Activated CD8-positive, alpha-beta memory T cell treated with anti-CD3 and anti-CD28 coated beads for 1 hour (primary cell): Measurements from ENCODE around the gene SEMA4C.
"Not testable (repeated sequence)": the region's sequence is repeated elsewhere in the genome, so short reads cannot be mapped to it uniquely, and the experiment has no call there.

Source experiments
- DNase-seq, 2 donors: peaks; one replicate each; pipeline ENCODE4 v3.0.0-alpha.2; 2020; ENCODE audit warnings: low read depth in 1 of 2; ENCODE audit errors: extremely low read depth in 1 of 2

The SEMA4C gene

DNA sequence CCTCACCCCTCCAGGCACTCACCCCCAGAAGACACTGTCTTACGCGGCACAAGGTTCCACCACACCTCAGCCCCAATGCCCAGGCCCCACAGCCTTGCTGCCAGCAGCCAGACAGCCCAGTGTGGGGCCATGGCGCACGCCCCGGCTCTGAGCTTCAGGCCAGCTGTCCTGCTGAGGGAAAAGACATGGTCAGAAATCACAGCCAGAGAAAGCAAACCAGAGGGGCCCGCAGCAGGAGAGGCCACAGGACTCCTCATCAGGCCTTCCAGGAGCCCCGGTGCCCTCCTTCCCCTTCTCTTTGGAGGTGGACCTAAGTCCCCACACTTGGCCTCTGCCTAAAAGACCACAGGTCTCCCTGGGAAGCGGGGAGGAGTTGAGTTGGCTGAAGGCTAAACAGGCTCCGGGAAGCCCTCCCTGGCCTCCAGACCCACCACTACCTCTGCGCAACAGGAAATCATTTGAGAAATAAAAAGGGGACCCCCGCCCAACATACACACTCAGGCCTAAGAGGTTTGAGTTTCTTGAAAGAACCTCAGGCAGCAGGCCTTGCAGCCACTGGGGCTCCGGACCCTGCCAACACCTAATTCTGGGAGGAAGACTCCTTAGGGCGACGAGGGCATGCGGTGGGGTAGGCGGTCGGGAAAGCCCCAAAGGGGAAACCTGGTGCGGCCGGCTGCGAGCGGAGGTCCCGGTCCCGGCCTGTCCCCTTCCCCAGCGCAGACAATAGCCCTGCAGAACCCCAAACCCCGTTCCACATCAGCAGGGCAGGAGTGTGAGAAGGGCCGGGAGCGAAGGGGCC lies 1.9 kb downstream of the SEMA4C start:
- DNase-seq, result no peak

DNA sequence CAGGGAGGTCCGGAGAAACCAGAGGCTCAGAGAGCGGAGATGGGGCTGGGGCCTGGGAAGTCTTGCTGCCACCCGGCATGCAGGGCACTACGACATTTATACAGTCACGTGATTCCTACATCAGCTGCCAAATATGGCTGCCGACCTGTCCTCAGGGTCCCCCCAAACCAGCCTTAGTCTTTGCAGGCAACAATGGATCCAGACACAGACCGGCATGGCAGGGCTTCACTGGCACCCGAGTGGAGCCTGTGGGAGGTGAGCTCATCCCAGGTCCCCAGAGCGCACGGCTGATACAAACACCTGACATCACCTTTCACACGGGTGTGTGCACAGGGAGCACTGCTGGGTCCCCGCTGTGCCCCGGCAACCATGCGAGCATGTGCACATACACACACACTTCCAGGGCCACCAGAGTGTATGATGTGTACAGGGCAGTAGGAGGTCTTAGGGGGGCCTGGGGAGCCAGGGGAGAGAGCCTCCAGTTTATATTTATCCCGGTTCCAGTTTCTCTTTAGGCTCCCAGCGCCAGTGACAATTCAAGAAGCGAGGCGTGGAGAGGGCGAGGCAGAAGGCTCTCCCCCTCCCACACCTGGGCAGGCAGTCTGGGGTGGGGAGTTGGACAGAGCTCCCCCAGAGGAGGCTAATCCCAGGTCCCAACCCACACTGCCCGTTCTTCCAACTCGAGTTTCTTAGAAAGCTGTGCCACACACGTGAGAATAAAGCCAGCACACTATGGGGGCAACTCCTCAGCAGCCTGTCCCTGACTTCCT lies 2.7 kb downstream of the SEMA4C start:
- no peak for DNase-seq

DNA sequence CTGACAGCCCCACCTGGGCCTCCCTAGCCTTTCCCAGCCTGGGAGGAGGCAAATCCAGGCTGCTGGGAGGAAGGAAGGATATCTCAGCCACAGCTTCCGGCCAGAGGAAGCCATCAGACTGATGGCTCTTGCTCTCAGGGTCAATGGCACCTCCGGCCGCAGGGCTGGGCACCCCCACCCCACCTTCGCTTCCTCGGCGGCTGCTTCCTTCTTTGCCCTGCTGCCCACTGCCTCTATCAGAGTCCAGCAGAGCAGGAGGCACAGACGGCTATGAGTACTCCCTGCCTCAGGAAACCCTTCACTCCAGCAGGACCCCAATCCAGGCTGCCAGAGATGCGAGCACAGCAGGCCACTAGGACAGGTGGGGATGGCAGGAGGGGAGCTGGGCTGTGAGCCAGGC lies 3.3 kb downstream of the SEMA4C start:
- DNase-seq, result no peak

DNA sequence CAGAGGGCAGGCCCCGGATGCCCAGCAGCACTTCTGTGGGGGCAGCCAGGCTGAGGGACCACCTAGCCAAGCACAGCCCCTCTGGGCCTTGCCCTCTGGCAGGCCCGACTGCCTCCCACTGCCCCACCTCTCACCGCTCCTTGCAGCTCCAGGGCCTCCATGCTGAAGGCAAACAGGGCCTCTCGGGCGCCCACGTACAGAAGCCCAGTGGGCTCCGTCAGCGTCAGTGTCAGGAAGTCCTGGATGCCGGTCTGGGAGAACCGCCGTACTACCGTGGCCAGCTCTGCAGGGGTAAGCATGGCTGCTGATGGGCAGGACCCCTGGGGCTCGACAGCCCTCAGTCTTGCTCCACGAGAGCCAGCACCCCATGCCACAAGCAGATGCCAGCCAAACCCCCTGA lies 3.7 kb downstream of the SEMA4C start:
- DNase-seq, result no peak

DNA sequence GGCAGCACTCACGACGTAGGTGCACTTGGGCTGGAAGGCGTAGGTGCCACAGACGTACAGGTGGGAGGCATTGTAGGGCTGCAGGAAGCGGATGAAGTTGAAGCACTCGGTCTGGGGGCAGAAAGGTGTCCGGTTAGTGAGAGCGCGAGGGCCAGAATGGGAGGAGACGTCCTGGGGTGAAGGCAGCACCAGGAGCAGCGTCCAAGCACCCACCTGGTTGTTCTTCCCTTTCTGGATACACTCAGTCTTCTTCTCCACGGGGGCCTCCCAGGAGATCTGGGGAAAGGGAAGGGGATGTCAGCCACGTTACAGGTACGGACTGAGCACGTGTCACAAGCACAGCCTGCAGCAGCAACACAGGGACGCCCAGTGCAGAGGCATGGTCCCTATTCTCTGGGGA lies 4.2 kb downstream of the SEMA4C start:
- no peak for DNase-seq

DNA sequence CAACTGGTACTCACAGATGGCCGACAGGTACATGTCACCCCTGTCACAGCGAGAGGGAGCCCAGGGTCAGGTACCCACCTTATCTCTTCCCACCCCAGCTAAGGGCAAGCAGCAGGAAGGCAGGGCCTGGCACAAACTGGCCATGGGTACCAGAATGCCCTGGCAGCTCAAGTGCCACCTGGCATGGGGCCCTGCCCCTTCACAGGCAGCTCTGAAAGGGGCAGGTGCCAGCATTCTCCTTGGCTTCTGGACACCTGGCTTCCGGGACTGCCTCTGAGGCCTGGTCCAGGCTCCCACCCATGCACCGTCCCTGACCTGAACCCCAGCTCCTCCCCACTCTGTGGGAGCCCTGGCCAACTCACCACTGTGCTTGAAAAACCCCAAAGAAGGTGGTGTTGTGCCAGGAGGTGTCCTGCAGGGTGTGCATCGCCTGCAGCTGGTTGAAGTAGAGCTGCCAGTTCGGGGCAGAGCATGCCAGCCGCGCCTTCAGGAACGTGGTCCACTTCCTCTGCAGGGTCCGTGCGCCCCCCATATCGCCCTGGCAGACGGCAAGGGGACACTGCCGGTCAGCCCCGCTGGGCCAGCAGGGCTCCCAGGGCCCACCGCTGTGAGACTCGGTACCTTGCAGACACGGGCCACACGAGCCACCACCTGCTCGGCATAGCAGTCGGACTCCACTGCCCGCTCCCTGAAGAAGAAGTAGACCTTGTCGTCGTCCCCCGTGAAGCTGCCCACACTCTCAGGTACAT lies 5.4 kb downstream of the SEMA4C start:
- DNase-seq, result no peak

DNA sequence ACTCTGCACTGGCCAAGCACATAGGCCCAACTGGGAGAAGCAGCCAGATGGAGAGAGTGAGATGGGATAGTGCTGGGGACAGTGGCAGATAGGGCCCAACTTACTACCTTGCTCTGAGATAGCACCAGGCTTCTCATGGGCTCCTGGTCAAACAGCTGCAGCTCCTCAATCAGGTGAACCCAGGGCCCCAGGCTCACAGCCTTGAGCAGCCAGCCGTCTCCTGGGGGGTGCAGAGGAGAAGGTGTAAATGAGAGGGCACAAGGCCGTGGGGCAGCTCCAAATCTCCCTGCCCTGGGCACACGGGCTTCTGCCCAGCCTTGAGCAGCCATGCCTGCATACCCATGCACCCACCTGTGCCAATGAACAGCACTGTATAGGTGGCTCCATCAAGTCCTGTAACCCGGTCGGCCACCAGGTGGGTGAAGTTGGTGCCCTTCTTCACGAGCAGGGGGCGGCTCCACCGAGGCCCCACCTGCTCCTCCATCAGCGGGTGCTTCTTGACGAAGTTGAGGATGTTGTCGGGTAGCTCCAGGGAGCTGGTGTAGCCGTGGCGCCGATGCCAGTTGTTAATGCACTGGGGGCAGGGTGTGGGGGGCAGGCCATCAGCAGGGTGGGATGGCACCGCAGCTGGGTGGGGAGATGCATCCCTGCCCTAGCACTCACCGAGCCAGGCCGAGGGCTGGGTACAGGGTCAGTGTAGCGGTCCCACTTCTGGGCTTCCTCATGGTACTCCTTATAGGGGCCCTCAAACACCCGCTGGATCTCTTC lies 6.1 kb downstream of the SEMA4C start:
- DNase-seq, result no peak

DNA sequence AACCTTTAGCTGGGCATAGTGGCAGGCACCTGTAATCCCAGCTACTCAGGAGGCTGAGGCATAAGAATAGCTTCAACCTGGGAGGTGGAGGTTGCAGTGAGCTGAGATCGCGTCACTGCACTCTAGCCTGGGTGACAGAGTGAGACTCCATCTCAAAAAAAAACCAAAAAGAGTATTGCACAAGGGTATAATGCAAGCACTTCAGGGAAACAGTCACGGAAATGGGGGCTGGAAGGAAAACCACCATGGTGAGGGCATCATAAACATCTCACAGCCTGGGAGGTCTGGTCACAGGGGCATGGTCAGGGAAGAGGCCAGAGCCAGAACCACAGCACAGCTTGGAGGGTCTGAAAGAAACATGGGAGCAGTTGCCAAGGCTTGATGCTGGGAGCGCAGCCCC lies 6.8 kb downstream of the SEMA4C start:
- not testable (repeated sequence) for DNase-seq

DNA sequence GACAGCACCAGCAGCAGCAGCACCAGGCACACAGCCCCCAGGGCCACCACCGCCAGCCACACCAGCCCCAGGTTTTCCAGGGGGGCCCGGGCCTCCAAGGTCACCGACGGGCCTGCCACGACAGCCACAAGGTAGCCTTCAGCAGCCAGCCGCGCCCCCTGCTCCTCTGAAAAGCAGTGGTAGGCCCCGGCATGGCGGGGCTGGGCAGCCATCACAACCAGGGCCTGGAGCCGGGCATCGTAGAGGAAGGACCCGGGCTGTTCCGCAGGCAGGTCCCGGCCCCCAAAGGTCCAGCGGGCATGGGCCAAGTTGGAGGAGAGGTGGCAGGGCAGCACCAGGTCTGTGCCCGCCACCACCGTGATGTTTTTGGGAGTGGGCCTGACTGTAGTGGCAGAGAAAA lies 8.8 kb downstream of the SEMA4C start:
- DNase-seq, result no peak

DNA sequence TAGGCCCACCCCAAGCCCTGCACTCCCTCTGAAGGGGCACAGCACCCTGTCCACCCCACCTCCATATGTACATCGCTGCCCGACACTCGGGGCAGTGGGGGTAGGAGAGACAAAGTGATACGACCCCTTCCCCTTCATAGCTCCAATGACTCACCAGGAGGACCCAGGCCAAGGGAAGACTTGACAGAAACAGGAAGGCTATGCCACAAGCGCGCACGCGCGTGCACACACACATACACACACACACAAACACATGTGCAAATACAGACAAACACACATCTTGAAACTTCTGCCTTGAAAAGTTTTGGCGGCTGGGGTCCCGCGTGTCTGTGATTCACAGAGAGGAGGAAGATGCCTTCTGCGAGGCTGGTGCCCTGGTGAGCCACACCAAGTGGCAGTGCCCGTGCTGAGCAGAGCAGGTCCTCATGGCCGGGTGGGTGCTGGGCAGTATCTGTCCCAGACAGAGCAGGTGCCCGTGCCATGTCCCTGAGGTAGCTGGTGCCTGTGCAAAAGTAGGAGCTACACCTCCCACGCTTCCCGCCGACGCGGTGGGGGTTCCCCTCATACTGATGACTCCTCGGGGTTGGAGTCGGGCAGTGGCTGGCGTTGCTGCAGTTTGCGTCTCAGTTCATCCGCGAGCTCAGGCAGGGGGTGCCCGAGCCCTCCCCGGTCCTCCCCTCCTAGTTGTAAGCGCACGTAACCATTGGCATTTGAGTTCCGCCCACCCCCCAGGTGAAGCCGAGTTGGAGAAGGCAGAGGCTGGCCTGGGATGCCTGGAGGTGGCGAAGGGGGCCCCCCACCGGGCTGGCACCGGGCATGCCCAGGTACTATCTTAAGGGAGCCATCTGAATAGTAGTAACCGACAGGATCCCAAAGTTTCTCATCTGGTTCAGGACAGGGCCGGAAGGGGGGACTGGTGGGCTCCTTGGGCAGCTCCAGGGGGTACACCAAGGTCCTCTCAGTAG lies 9.5 kb downstream of the SEMA4C start:
- no peak for DNase-seq

DNA sequence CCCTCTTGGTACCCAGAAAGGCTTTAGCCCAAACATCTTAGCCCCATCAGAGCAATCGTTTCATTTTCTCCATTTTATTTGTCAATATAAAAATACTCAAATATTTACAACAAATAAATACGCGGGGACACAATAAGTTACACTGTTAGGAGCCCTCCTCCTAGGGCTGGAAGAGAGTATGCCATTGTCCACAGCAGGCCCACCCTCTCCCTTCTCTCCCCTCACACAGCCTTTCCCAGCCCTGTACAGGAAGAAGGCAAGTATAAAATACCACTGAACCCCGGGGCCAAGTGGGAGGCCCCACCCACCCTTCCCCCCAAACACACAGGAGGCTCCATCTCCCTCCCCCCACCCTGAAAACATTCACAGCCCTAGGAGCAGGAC lies 10.2 kb downstream of the SEMA4C start:
- no peak for DNase-seq

DNA sequence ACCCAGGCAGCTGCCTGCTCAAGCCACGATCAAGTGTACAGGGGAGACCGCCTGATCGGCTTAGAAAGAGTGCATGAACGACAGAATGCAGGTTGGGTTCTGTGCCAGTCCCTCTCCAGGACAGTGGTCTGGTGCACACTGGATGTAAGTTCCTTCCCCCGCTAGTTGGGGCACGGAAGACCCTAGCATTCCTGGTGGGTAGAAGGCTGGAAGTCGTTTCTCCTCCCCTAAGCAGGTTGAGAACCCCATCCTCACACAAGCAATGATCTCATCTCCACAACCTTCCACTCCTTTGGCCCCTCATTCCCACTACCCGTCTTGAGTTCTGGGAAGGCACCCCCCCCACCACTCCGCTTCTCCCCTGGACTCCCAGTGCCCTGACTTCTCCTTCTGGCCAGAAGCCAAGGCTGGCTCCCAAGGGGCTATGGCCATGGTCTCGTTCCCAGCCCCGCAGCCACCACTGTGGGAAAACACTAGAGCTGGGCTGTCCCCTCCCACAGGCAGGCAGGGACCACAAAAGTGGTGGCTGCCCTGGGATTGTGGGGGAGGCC lies 10.7 kb downstream of the SEMA4C start:
- no peak for DNase-seq

DNA sequence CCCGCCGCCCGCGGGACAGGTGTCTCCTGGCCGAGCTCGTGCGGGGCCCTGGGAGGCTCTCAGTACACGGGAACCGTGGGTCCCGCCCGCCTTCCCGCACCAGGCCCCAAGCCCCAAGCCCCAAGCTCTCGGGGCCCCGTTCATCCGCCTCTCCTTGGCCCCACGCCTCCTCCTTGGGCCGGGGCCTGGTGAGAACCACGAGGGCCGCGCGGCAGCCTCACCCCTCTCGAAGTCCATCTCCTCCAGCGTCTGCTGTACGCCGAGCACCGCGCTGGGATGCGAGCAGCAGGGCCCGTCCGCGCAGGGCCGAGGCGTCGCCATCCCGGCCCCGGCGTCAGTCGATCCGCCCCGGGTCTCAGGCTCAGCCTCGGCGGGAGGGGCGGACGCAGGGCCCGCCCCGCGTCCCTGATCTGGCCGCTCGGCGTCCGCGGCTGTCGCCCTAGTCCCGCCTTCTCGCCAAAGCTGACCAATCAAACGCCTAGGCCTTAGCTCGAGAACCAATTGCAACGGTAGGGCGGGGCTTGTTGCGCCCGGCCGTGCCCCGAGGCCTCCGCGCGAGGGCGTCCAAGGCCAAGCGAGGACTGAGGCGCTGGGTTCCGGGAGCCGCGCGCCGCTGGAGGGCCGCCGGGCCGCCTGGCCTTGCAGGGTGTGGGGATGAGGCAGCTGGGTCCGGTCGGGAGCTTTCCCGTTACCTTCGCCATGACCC lies 12.1 kb downstream of the SEMA4C start, which contains the start of gene ANKRD39:
Gene ANKRD39 (minus strand): TSS at position 350 of the 706 bp plus-strand sequence. CDS start 29 bp downstream, at position 321.
- peak; percentile 92 to 94 for DNase-seq

DNA sequence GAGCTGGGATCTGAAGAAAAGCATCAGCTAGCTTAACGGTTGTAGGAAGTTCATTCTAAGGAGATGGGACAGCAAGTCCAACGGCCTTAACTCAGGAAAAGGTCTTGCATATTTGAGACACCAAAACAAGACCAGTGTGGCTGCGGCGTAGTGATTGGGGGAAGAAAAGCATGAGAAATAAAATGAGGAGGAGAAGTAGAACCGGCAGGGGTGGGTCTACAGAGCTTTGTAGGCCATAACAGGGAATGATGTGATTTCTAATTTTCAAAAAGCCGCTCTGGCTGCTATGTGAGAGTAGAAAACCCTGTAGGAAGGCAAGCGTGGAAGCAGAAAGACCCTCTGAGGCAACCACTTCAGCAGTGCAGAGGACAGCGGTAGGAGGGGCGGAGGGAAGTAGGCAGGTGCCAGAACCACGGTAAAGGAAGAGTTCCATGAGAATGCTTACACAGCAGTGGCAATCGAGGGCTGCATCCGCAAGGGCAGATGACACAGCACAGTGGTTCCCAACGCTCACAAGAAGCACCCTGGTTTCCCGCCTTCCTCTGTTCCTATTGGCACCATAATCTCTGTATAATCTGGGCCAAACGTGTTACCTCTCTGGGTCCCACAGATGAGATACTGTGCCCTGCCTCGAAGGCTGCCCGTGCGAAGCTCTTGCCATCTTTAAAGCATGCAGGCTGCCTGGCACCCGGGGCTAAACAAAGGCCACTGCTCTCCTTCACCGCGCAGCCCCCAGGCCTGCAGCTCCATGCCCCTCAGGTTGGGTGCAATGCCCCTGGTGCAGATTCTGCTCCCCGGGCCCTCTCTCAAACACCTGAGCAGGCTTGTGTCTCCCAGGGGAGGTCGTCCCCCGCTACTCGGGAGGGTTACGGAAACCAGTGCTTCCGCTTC lies 12.9 kb downstream of the SEMA4C start:
- DNase-seq, result no peak

DNA sequence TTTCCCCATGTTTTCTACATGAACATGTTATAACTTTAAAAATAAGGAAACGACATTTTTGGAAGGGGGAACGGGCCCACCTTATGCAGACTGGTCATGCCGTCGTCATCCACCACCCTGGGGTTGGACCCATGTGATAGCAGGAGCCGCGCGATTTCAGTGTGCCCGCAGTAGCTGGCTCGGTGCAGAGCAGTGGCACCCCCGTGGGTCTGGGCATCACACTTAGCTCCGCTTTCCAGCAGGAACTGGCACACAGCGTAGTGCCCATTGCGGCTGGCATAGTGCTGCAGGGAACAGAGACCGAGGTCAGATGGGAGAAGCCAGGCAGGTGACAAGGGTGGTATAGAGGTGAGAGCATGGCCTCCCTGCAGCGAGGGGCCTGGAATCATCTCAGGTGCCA lies 16.6 kb downstream of the SEMA4C start:
- no peak for DNase-seq

DNA sequence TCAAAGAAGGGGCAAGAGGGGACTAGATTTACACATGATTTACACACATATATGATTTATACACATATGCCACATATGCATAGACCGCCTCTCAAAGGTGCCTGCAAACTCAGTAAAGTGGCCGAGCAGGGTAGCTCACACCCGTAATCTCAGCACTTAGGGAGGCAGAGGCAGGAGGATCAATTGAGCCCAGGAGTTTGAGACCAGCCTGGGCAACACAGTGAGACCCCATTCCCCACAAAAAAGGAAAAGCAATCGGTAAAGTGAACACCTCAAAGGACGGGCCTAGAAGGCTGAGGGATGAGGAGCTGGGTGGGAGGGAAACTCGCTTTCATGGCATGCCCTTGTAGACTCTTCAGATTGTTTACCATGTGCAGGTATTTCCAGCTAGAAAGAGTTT lies 17.2 kb downstream of the SEMA4C start:
- no peak for DNase-seq

DNA sequence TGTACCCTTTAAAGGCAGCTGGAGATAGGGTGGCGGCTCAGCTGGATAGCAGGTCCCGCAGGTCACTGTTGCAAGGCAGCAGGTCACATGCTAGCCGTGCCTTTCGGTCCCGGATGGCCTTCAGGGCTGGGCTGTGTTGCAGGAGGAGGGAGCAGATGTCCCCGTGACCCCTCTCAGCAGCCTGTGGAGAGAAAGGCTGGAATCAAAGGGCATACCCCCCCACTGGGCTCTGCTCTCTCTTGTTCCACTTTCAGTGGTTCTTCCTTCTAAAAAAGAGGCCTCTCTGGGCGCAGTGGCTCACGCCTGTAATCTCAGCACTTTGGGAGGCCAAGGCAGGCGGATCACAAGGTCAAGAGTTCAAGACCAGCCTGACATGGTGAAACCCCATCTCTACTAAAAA lies 21.6 kb downstream of the SEMA4C start:
- DNase-seq, result no peak

DNA sequence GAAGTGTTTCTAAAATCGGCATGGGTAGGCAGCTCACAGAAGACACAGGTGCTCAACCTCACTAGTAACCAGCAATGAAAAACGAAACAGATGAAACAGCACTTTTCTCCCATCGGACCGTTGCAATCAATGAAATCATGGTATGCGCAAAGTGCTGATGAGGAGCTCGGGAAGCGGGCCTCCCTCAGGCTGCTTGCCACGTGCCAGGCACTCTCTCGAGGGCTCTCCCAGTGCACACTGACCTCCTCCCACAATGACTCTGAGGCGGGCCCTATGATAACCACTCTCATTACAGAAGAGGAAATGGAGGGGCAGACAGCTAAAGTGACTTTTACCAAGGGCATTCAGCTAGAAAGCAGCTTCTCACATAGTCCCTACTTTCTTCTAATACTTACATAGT lies 22.3 kb downstream of the SEMA4C start:
- no peak for DNase-seq
